GM18870 (cell line): ENCODE measurements around the gene ASPA.

Experiments
- ATAC-seq: cut with Tn5 transposase; IDR thresholded peaks from one replicate; pipeline ENCODE4 v1.9.1; 2021; ENCODE audit warnings: moderate library complexity; ENCODE audit not compliant: unreplicated experiment

The ASPA gene

GRCh38 chr17:3532859-3533142 lies 57.0 kb downstream of the ASPA start:
- no peak for ATAC-seq

DNA sequence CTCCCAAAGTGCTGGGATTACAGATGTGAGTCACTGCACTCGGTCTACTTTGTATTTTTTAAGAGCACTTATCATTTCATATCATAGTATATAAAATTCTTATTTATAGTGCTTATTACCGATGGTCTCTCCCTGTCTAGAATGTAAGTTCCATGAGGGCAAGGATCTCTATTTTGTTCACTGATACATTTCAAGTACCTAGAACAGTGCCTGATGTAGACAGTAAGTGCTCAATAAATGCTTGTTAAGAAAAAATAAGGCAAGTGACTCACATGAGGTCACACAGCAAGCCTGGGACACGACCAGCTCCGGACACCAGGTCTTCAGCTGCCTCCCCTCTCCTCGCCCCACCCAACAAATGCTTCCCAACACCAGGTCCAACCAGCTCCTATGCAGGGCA lies 58.0 kb downstream of the ASPA start:
- ATAC-seq, result no peak

DNA sequence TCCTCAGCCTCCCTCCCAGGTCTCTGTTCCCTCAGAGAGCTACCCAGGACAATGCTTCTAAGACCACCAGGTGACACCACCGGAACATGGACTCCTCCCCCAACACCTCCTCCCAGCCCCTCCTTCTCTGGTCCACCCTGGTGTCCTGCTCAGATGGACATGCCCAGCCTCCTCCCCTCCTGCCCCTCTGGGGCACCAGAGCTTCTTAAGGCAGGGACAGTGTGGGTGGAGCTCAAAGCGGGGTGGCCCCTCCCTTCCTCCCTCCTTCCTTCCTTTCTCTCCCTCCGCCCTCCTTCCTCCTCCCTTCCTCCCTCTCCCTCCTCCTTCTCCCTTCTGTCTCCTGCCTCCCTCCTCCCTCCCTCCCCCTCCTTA lies 59.1 kb downstream of the ASPA start:
- no peak for ATAC-seq

DNA sequence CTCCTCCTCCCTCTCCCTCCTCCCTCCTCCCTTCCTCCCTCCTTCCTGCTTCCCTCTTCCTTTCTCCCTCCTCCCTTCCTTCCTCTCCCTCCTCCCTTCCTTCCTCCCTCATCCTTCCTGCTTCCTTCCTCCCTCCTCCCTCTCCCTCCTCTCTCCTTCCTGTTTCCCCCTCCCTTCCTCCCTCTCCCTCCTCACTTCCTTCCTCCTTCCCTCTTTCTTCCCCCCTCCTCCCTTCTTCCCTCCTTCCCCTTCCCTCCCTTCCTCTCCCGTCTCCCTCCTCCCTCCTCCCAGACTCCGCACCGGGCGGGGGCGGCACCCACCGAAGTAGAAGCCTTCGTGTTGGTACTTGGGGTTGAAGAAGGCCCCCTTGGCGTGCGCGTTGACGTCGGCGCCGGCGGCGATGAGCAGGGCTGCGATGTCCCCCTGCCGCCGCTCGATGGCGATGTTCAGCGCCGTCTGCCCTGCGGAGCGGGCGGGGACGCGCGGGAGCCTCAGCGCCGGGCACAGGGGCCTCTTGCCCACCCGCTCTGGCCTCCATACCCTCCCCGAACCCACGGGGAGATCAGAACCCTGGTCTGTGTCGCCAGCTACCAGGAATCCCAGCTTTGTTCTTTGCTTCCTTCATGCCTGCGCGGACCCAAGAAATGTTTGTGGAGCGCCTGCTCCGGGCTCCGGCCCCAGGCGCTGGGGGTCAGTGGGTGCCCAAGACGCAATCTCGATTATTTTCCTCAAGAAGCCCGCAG lies 59.6 kb downstream of the ASPA start:
- ATAC-seq, result no peak

DNA sequence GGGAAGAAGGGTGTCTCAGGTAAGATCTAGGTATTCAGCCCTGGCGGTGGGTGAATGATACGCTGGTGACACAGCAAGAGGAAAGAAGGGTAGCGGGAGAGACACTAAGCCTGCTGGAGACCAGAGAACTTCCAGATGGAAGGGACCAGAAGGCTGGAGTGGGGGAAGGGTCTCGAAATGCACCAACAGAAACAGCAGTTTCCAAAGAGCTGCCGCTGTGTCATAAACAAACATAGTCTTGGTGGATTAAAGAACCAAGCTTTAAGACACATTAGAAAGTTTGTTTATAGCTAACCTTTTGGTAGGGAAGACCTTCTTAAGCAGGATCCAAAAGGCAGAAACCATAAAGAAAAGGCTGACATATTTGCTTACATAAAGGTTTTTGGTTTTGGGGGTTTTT lies 60.9 kb downstream of the ASPA start:
- no peak for ATAC-seq

- ATAC-seq, result no peak
Observed at GRCh38 chr17:3539881-3540540, 64.2 kb downstream of the ASPA start.

DNA sequence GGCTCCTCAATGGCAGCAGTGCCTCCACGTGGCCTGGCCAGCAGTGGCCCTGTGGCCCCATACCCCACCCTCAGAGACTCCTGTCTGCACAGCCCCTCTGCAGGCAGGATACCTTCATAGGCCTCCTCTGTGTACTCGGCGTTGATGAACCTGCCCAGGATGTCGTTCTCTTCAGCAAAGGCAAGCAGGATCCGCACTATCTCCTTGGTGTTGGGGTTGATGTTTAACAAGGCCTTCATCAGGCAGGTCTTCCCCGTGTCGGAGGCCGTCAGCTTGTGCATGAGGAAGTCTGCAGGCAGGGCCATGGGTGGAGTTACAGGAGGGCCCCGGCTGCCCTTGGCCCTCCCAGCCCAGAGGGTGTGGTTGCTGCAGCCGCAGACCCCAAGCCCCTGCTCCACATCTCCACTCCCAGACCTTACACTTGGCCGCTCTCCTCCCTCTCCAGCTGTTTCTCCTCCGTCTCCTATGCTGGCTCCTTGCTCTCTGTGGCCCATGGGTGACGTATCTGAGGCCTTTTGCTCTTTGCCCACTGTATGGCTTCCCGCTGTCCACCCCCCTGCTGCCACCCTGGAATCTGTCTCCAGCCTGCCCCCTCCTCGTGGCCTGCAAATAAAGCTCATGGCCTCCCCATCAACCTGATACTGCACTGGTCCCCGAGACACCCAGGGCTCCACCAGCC lies 66.8 kb downstream of the ASPA start:
- ATAC-seq, result no peak

DNA sequence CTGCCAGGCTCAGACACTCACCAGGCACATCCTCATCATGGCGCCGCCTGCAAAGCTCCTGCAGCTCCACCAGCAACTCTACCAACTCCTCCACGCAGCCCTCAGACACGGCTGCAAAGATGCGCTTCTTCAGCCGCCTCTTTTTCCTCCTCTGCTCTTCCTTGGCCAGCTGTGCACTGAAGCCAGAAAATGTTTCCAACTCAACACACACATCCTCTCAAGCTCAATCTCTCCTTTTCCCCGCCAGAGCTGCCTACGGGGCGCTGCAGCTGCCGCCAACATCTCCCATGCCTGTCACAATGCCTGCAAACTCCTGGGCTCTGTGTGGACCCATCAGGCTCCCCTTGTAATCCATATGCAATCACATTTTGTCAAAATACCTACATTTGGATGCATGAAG lies 67.7 kb downstream of the ASPA start:
- ATAC-seq, result no peak

GRCh38 chr17:3544365-3544764 lies 68.6 kb downstream of the ASPA start:
- ATAC-seq, result no peak

GRCh38 chr17:3545151-3545550 lies 69.4 kb downstream of the ASPA start:
- no peak for ATAC-seq

DNA sequence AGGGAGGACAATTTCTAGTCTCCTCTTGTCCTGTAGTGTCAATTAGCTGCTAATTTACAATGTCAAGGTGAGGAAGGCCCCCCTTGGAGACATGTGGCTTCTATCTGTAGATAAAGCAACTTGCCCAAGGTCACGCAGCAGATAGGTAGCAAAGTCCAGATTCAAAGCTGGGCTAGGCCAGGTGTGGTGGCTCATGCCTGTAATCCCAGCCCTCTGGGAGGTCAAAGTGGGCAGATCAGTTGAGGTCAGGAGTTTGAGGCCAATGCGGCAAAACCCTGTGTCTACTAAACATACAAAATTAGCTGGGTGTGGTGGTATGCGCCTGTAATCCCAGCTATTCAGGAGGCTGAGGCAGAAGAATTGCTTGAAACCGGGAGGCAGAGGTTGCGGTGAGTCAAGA lies 70.7 kb downstream of the ASPA start:
- no peak for ATAC-seq

DNA sequence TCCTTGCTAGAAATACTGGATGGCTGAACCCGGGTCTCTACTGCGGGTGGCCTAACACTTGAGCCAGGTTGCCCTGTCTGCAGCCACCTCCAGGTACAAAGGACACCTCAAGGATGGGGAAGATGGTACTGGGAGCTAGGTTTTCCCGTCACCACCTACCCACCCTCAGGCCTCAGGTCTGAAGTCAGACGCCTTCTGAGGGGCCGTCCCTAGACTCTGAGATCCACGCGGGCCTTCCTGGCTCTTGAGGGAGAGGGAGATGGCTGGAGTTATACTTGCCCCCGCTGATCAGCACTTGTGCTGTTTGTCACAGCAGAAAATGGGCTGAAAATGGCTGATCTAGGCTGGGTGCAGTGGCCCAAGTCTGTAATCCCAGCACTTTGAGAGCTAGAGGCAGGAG lies 71.2 kb downstream of the ASPA start:
- no peak for ATAC-seq

DNA sequence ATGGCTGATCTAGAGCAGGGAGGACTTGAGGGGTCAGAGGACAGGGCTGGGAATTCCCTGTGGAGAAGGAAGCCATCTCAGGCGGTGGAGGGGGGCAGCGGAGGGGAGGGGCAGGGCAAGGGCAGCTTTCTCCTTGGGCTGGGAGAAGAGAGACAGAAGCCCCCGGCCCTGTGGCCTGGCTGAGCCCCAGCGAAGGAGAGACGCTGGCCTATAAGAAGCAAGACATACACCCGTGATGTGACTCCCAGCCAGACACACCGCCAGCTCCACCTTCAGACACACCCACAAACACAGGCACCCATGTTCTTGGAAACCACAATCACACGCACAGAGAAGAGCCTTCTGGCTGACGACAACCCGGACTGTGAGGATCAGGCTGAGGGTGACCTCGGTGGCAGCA lies 71.8 kb downstream of the ASPA start:
- ATAC-seq, result no peak

DNA sequence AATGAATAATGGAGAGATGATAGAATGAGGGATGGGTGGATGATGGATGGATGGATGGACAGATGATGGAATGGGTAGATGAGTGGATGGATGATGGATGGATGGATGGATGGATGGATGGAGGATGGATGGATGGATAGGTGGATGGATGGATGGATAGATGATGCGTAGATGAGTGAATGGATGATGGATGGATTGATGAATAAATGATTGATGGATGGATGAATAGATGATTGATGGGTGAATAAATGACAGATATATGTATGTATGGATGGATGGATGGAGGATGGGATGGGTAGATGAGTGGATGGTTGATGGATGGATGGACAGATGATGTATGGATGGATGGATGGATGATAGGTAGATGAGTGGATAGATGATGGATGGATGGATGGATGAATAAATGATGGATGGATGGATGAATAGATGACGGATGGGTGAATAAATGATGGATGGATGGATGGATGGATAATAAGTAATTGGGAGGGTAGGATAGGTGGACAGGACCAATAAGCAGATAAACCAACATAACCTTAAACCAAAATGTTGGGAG lies 73.9 kb downstream of the ASPA start:
- no peak for ATAC-seq

- no peak for ATAC-seq
Observed at GRCh38 chr17:3551189-3551588, 75.4 kb downstream of the ASPA start.

DNA sequence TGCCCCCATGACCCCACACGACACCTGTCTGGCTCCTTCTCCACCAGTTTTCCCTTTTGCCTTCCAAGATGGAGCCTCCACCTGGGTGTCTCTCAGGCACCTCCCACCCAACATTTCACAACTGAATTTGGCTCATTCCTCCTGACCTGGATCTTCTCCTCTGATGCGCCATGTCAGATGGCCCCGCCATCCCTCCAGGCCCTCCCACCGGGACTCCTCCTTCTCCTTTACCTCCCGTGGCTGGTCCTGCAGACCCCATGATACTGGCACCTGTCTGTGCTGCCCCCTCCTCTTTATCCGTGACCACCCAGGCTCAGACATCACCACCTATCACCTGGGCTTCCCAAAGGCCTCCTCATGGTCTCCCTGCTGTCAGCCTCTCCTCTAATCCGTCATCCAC lies 77.1 kb downstream of the ASPA start:
- no peak for ATAC-seq
